LNCaP clone FGC (cell line): ENCODE results near the gene DUSP10.
A peak's percentile ranks its signal among the peaks of the same experiment; 100 is the strongest.

Experiments used
- DNase-seq: peaks from one replicate; pipeline ENCODE4 v3.0.0-alpha.2; 2011; ENCODE audit warnings: low read depth
- H3K4me3 ChIP-seq: 2 replicates; pipeline ENCODE4 v1.5.1; 2011; ENCODE audit warnings: mild to moderate bottlenecking, low read depth, low read length, control low read depth
- CTCF ChIP-seq: IDR thresholded peaks from 2 replicates; pipeline ENCODE4 v1.5.1; 2012; ENCODE audit warnings: mild to moderate bottlenecking; ENCODE audit not compliant: control insufficient read depth, insufficient read depth; ENCODE audit errors: extremely low read depth

Gene DUSP10

GRCh38 chr1:221716713-221717484, 25.0 kb downstream of the DUSP10 start:
- no peak for DNase-seq
- no peak for TF ChIP-seq CTCF
- no peak overlapping the region for H3K4me3 ChIP-seq

GRCh38 chr1:221715321-221716169, 26.3 kb downstream of the DUSP10 start:
- H3K4me3 ChIP-seq, result peak overlapping the region; percentile 8; the same call in 1 of the 2 replicates
- no peak for TF ChIP-seq CTCF
- peak; percentile 93 for DNase-seq

GRCh38 chr1:221714227-221715152, 27.4 kb downstream of the DUSP10 start:
- no peak for DNase-seq
- TF ChIP-seq CTCF, result no peak
- H3K4me3 ChIP-seq, result no peak overlapping the region

- no peak for TF ChIP-seq CTCF
- H3K4me3 ChIP-seq, result no peak overlapping the region
Observed at GRCh38 chr1:221712776-221713431, 29.0 kb downstream of the DUSP10 start.

GRCh38 chr1:221712198-221712684, 29.6 kb downstream of the DUSP10 start:
- no peak for DNase-seq
- no peak overlapping the region for H3K4me3 ChIP-seq
- no peak for TF ChIP-seq CTCF

More at GRCh38 chr1:221712776-221713431, 29.0 kb downstream of the DUSP10 start:
- DNase-seq, result no peak

- no peak overlapping the region for H3K4me3 ChIP-seq
- TF ChIP-seq CTCF, result no peak
- DNase-seq, result no peak
Observed at GRCh38 chr1:221711656-221712055, 30.2 kb downstream of the DUSP10 start.
